ENCODE measurements around the gene MYBBP1A. TPM values are rescaled to one million over a fixed set of nuclear protein-coding genes. Genes with fewer than 3 reads are reported as not detected.
A peak's percentile ranks its signal among the peaks of the same experiment; 100 is the strongest.

Gene MYBBP1A
- total and polyA plus RNA-seq, 2 of the 13 experiments (the other 11 are each of a cell fraction or from before 2014, with no cell fraction given): 18.6 to 54.8 TPM

- TF ChIP-seq, protein P1, sequence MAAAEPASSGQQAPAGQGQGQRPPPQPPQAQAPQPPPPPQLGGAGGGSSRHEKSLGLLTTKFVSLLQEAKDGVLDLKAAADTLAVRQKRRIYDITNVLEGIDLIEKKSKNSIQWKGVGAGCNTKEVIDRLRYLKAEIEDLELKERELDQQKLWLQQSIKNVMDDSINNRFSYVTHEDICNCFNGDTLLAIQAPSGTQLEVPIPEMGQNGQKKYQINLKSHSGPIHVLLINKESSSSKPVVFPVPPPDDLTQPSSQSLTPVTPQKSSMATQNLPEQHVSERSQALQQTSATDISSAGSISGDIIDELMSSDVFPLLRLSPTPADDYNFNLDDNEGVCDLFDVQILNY (CRISPR knock-in tag; conservative IDR thresholded peaks at IDR 0.05): no peak
- no peak for TF ChIP-seq SMARCE1 (IDR thresholded peaks at IDR 0.05; ENCODE audit: borderline replicate concordance)
- no peak for TF ChIP-seq ZNF577 (CRISPR knock-in tag; IDR thresholded peaks at IDR 0.05; ENCODE audit: borderline replicate concordance, low read depth)
- no peak for TF ChIP-seq ZFP82 (CRISPR knock-in tag; IDR thresholded peaks at IDR 0.05; ENCODE audit: borderline replicate concordance)
- TF ChIP-seq NCOA2 (CRISPR knock-in tag; IDR thresholded peaks at IDR 0.05): no peak
- TF ChIP-seq RBFOX2 (IDR thresholded peaks at IDR 0.05; ENCODE audit: low read depth, low read length): peak; percentile 50; the same call in 1 of the 2 replicates
- TF ChIP-seq JARID2 (CRISPR knock-in tag; IDR thresholded peaks at IDR 0.05; ENCODE audit: insufficient replicate concordance): no peak
- TF ChIP-seq AGO2 (optimal IDR thresholded peaks at IDR 0.05; ENCODE audit: low read depth, low read length): peak; percentile 80
- no peak for TF ChIP-seq IKZF5 (CRISPR knock-in tag; IDR thresholded peaks at IDR 0.05)
Measured at GRCh38 chr17:4549781-4550533, 5.2 kb downstream of the MYBBP1A start (continued).

DNA sequence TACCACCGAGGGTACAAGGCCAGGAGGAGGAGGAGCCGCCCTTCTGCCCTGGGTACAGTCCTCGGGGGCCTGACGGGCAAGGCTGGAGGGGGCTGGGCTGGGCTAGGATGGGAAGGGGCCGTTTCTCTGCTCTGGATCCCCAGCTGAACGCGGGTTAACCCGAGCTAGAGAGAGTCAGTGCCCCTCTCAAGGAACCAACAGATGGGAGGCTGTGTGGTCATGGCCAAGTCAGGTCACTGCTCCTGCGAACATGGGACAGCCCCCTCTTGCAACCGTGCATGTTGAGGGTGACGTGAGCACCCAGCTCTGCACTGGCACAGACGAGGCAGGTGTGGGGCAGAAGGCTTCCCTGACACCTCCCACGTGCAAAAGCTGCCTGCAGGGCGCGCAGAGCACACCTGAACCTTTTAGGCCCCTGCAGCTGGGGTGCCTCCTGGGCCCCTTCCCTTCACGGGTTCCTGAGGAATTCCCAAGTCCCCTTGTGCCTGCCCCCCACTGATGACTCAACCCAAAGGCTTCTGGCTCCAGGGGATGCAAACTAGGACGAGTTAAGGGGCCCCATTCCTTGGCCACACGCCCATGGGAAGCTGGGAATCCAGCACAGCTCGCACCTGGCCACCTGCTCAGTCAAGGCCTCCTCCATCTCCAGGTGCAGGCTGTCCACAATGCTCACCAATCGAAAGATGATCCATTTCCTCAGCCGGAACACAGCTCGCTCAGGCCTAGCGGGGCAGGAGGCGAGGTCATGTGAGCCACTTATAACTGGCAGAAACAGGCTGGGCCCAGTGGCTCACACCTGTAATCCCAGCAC lies 6.3 kb downstream of the MYBBP1A start:
- H3K4me3 ChIP-seq (replicated peaks in 1 of 3; ENCODE audit: insufficient read depth in 1 of 3, low read depth in 2 of 3, low read length in 3 of 3): no peak overlapping the region
- WGBS (ENCODE audit: low lambda C conversion rate): 99% methylated on average over 12 of the region's 24 CpGs
- no peaks in the 10 kb centered on the region for H3K9me3 ChIP-seq (ENCODE audit: low read length)
- H3K36me3 ChIP-seq (replicated peaks in 1 of 2; ENCODE audit: control insufficient read depth in 1 of 2, insufficient read depth in 2 of 2, low read length in 2 of 2): peaks cover 47 to 83% of the 10 kb centered on the region in 2 experiments
- no peak overlapping the region for H2AFZ ChIP-seq (ENCODE audit: low read length)
- no TSS peak for BruUV-seq (replicated peaks)
- intact Hi-C loops (cut with micrococcal nuclease; ENCODE audit: unreplicated experiment) (no loop called here), in situ Hi-C loops (cut with HindIII; ENCODE audit: extremely low pct_ligation_motif_present, low pct_unique_long_range_greater_than_20kb) (no loop called here)
- no peak overlapping the region for H3K27ac ChIP-seq (ENCODE audit: extremely low read length, insufficient read depth, low read length)
- H4K20me1 ChIP-seq (ENCODE audit: insufficient read depth, low read length): no peaks in the 10 kb centered on the region
- no peaks in the 10 kb centered on the region for H3K27me3 ChIP-seq (ENCODE audit: control insufficient read depth in 1 of 2, insufficient read depth in 2 of 2, low read length in 2 of 2)
- FAIRE-seq: no peak
- ChIA-PET POLR2A (no interaction called here), CTCF (ENCODE audit: low intra/inter-chr PET ratio, low total read pairs) (no interaction called here)
- peaks cover 9% of the 10 kb centered on the region for H3K4me1 ChIP-seq (ENCODE audit: insufficient read depth, low read length)
- no peak overlapping the region for H3K4me2 ChIP-seq (ENCODE audit: low read depth, low read length)
- no peak overlapping the region for H3K9ac ChIP-seq (ENCODE audit: insufficient read depth, low read depth, low read length)
- peaks cover 4% of the 10 kb centered on the region for H3K79me2 ChIP-seq (ENCODE audit: insufficient read depth, low read length)
- peak; percentile 40 for TF ChIP-seq AGO2 (optimal IDR thresholded peaks at IDR 0.05; ENCODE audit: low read depth, low read length)
- TF ChIP-seq, protein P2, sequence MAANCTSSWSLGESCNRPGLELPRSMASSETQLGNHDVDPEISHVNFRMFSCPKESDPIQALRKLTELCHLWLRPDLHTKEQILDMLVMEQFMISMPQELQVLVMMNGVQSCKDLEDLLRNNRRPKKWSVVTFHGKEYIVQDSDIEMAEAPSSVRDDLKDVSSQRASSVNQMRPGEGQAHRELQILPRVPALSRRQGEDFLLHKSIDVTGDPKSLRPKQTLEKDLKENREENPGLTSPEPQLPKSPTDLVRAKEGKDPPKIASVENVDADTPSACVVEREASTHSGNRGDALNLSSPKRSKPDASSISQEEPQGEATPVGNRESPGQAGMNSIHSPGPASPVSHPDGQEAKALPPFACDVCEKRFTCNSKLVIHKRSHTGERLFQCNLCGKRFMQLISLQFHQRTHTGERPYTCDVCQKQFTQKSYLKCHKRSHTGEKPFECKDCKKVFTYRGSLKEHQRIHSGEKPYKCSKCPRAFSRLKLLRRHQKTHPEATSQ (CRISPR knock-in tag; IDR thresholded peaks at IDR 0.05; ENCODE audit: borderline replicate concordance): no peak
- no peak for ATAC-seq
- no peak for DNase-seq (ENCODE audit: low spot score)
